HFFc6 (cell line): ENCODE results near the gene TMEM141. TPM values are rescaled to one million over a fixed set of nuclear protein-coding genes. Genes with fewer than 3 reads are reported as not detected.
"Not testable (repeated sequence)": the region's sequence is repeated elsewhere in the genome, so short reads cannot be mapped to it uniquely, and the experiment has no call there.

ENCODE experiments used
- DNase-seq: peaks from one replicate; pipeline ENCODE4 v3.0.0-alpha.2; 2018
- H3K27ac Mint-ChIP-seq: 2 replicates; pipeline ENCODE4 v1.8.0; 2020; ENCODE audit warnings: mild to moderate bottlenecking, mixed read lengths
- H3K27me3 Mint-ChIP-seq: 2 replicates; pipeline ENCODE4 v1.8.0; 2021; ENCODE audit warnings: mild to moderate bottlenecking, moderate library complexity, mixed read lengths; ENCODE audit not compliant: insufficient read depth
- H3K36me3 Mint-ChIP-seq: 2 replicates; pipeline ENCODE4 v1.8.0; 2021; ENCODE audit warnings: low read depth, mixed read lengths
- H3K4me1 Mint-ChIP-seq: 2 replicates; pipeline ENCODE4 v1.8.0; 2020; ENCODE audit warnings: low read depth, mixed read lengths
- H3K4me3 Mint-ChIP-seq: 2 replicates; pipeline ENCODE4 v1.8.0; 2020; ENCODE audit warnings: mild to moderate bottlenecking, moderate library complexity, mixed read lengths
- H3K9me3 Mint-ChIP-seq: 2 replicates; pipeline ENCODE4 v1.8.0; 2020; ENCODE audit warnings: mild to moderate bottlenecking, mixed read lengths
- CTCF ChIP-seq: fragments of 200-600 bp; sonication (generic); IDR thresholded peaks from 2 replicates; pipeline ENCODE4 v1.5.0; 2021; ENCODE audit warnings: antibody characterized with exemption, mild to moderate bottlenecking
- total RNA-seq, 6 experiments: library from RNA; stranded (reverse); fragmentation: NEBNext Ultra II Directional; extraction: Animal tissue kit (Norgen Biotek cat#: 25700); gene quantifications; 2 replicates in 1 of 6; 3 replicates in 5 of 6; pipeline ENCODE4 v1.2.3, GENCODE V29; 2021

Gene TMEM141
- total RNA-seq, 6 experiments from 2014 or later: 46.1 to 62.2 (median 52.6) TPM

- Mint-ChIP-seq H3K4me1 (peaks cover 6% of the 10 kb centered on the region), H3K27ac (no peak overlapping the region), H3K9me3 (no peaks in the 10 kb centered on the region), H3K4me3 (no peak overlapping the region), H3K27me3 (peaks cover 3% of the 10 kb centered on the region), H3K36me3 (peaks cover 4% of the 10 kb centered on the region)
- no peak for TF ChIP-seq CTCF
- DNase-seq: no peak
Observed at GRCh38 chr9:136835162-136835931, 44.2 kb downstream of the TMEM141 start.

GRCh38 chr9:136835932-136836904, 45.1 kb downstream of the TMEM141 start:
- Mint-ChIP-seq H3K4me3 (no peak overlapping the region), H3K36me3 (peaks cover 4% of the 10 kb centered on the region), H3K4me1 (peaks cover 10% of the 10 kb centered on the region), H3K27ac (no peak overlapping the region), H3K27me3 (peaks cover 3% of the 10 kb centered on the region), H3K9me3 (no peaks in the 10 kb centered on the region)
- DNase-seq: no peak
- TF ChIP-seq CTCF: no peak

GRCh38 chr9:136837146-136837855, 46.2 kb downstream of the TMEM141 start:
- no peak overlapping the region for H3K4me3 Mint-ChIP-seq
- no peak overlapping the region for H3K27ac Mint-ChIP-seq
- TF ChIP-seq CTCF: no peak
- peaks cover 6% of the 10 kb centered on the region for H3K27me3 Mint-ChIP-seq
- H3K9me3 Mint-ChIP-seq: no peaks in the 10 kb centered on the region
- peaks cover 4% of the 10 kb centered on the region for H3K36me3 Mint-ChIP-seq
- H3K4me1 Mint-ChIP-seq: peaks cover 19% of the 10 kb centered on the region
- DNase-seq: no peak

- H3K9me3 Mint-ChIP-seq, H3K27me3 Mint-ChIP-seq, H3K4me3 Mint-ChIP-seq, H3K27ac Mint-ChIP-seq, H3K36me3 Mint-ChIP-seq, DNase-seq: not testable (repeated sequence)
- H3K4me1 Mint-ChIP-seq: peaks cover 20% of the 10 kb centered on the region
Observed at GRCh38 chr9:136837856-136838277, 46.7 kb downstream of the TMEM141 start.

- Mint-ChIP-seq H3K27ac (no peak overlapping the region), H3K36me3 (peaks cover 4% of the 10 kb centered on the region), H3K9me3 (no peaks in the 10 kb centered on the region), H3K4me3 (no peak overlapping the region), H3K27me3 (peaks cover 10% of the 10 kb centered on the region), H3K4me1 (peaks cover 20% of the 10 kb centered on the region)
- no peak for DNase-seq
- TF ChIP-seq CTCF: no peak
Observed at GRCh38 chr9:136838314-136839228, 47.4 kb downstream of the TMEM141 start.
